H9 (cell line): ENCODE results near the gene TRPV5. TPM values are rescaled to one million over a fixed set of nuclear protein-coding genes. Genes with fewer than 3 reads are reported as not detected.

Source experiments
- DNase-seq: peaks from one replicate; pipeline ENCODE4 v3.0.0-alpha.2; 2017
- H2AFZ ChIP-seq: one replicate; pipeline ENCODE4 v1.6.1; 2013; ENCODE audit warnings: mild to moderate bottlenecking, low read length, control low read depth, moderate library complexity
- H2AK5ac ChIP-seq: 2 replicates; pipeline ENCODE4 v1.6.1; 2013; ENCODE audit warnings: low read length, control low read depth, mixed read lengths; ENCODE audit not compliant: insufficient read length
- H2BK120ac ChIP-seq: one replicate; pipeline ENCODE4 v1.6.1; 2013; ENCODE audit warnings: low read depth, mild to moderate bottlenecking, low read length, control low read depth, inconsistent platforms; ENCODE audit not compliant: poor library complexity, severe bottlenecking
- H2BK12ac ChIP-seq: 2 replicates; pipeline ENCODE4 v1.6.1; 2013; ENCODE audit warnings: low read length, control low read depth, mixed read lengths, low read depth; ENCODE audit not compliant: insufficient read length
- H2BK15ac ChIP-seq: 2 replicates; pipeline ENCODE4 v1.6.1; 2013; ENCODE audit warnings: low read depth, low read length, control low read depth
- H2BK20ac ChIP-seq: one replicate; pipeline ENCODE4 v1.6.1; 2013; ENCODE audit warnings: low read depth, mild to moderate bottlenecking, low read length, control low read depth, inconsistent platforms; ENCODE audit not compliant: poor library complexity, severe bottlenecking
- H2BK5ac ChIP-seq: 2 replicates; pipeline ENCODE4 v1.6.1; 2013; ENCODE audit warnings: low read length, control low read depth, mixed read lengths; ENCODE audit not compliant: insufficient read length
- H3K14ac ChIP-seq: 2 replicates; pipeline ENCODE4 v1.6.1; 2013; ENCODE audit warnings: low read length, control low read depth; ENCODE audit not compliant: insufficient read depth
- H3K18ac ChIP-seq: 2 replicates; pipeline ENCODE4 v1.6.1; 2013; ENCODE audit warnings: low read depth, mild to moderate bottlenecking, mixed read lengths, low read length, control low read depth; ENCODE audit not compliant: insufficient read length
- H3K23ac ChIP-seq: 2 replicates; pipeline ENCODE4 v1.6.1; 2013; ENCODE audit warnings: low read length, control low read depth, mixed read lengths, low read depth; ENCODE audit not compliant: insufficient read length
- H3K23me2 ChIP-seq: 2 replicates; pipeline ENCODE4 v1.6.1; 2013; ENCODE audit warnings: low read depth, mild to moderate bottlenecking, mixed read lengths, low read length, control low read depth; ENCODE audit not compliant: insufficient read length, poor library complexity, severe bottlenecking
- H3K27ac ChIP-seq: 2 replicates; pipeline ENCODE4 v1.5.1; 2013; ENCODE audit warnings: low read length, control low read depth, mixed read lengths, low read depth; ENCODE audit not compliant: insufficient read length
- H3K27me3 ChIP-seq: 2 replicates; pipeline ENCODE4 v1.6.1; 2013; ENCODE audit warnings: low read length, control low read depth, inconsistent platforms; ENCODE audit not compliant: insufficient read depth
- H3K4ac ChIP-seq: 2 replicates; pipeline ENCODE4 v1.6.1; 2013; ENCODE audit warnings: low read depth, mild to moderate bottlenecking, control low read depth, inconsistent platforms, low read length, moderate library complexity
- H3K4me1 ChIP-seq: 2 replicates; pipeline ENCODE4 v1.6.1; 2013; ENCODE audit warnings: low read length, control low read depth, inconsistent platforms; ENCODE audit not compliant: insufficient read depth
- H3K4me2 ChIP-seq: 2 replicates; pipeline ENCODE4 v1.6.1; 2013; ENCODE audit warnings: low read length, control low read depth, mixed read lengths; ENCODE audit not compliant: insufficient read length, insufficient read depth
- H3K56ac ChIP-seq: 2 replicates; pipeline ENCODE4 v1.6.1; 2013; ENCODE audit warnings: low read depth, mild to moderate bottlenecking, mixed read lengths, low read length, control low read depth; ENCODE audit not compliant: insufficient read length
- H3K79me1 ChIP-seq: 2 replicates; pipeline ENCODE4 v1.6.1; 2013; ENCODE audit warnings: low read depth, mild to moderate bottlenecking, moderate library complexity, low read length, control low read depth, inconsistent platforms; ENCODE audit not compliant: insufficient read depth, poor library complexity, severe bottlenecking
- H3K79me2 ChIP-seq: 2 replicates; pipeline ENCODE4 v1.6.1; 2013; ENCODE audit warnings: low read length, control low read depth, inconsistent platforms; ENCODE audit not compliant: insufficient read depth
- H3K9ac ChIP-seq: 2 replicates; pipeline ENCODE4 v1.6.1; 2013; ENCODE audit warnings: low read length, control low read depth, mixed read lengths; ENCODE audit not compliant: insufficient read length; ENCODE audit errors: extremely low read depth
- H3K9me3 ChIP-seq: one replicate; pipeline ENCODE4 v1.6.1; 2013; ENCODE audit warnings: low read depth, low read length, inconsistent platforms; ENCODE audit not compliant: control insufficient read depth
- H3T11ph ChIP-seq: one replicate; pipeline ENCODE4 v1.6.1; 2013; ENCODE audit warnings: mild to moderate bottlenecking, low read length, control low read depth, inconsistent platforms
- H4K20me1 ChIP-seq: one replicate; pipeline ENCODE4 v1.6.1; 2013; ENCODE audit not compliant: control insufficient read depth, insufficient read length, insufficient read depth
- H4K5ac ChIP-seq: 2 replicates; pipeline ENCODE4 v1.6.1; 2013; ENCODE audit warnings: low read depth, mild to moderate bottlenecking, mixed read lengths, low read length, control low read depth; ENCODE audit not compliant: insufficient read length
- H4K8ac ChIP-seq: replicated peaks from 2 replicates; pipeline ENCODE4 v1.6.1; 2013; ENCODE audit warnings: low read length, control low read depth, mixed read lengths, low read depth; ENCODE audit not compliant: insufficient read length
- H4K91ac ChIP-seq: 2 replicates; pipeline ENCODE4 v1.6.1; 2013; ENCODE audit warnings: low read depth, mild to moderate bottlenecking, moderate library complexity, mixed read lengths, low read length, control low read depth; ENCODE audit not compliant: insufficient read length
- H3K27ac Mint-ChIP-seq, 3 experiments: 2 replicates in 2 of 3; 3 replicates in 1 of 3; pipeline ENCODE4 v1.8.0; 2020 to 2021; ENCODE audit warnings: mixed read lengths in 3 of 3, mild to moderate bottlenecking in 1 of 3, moderate library complexity in 1 of 3
- H3K27me3 Mint-ChIP-seq: 2 replicates; pipeline ENCODE4 v1.8.0; 2021; ENCODE audit warnings: low read depth, mild to moderate bottlenecking, moderate library complexity, mixed read lengths
- H3K36me3 Mint-ChIP-seq, 3 experiments: 2 replicates in 2 of 3; 3 replicates in 1 of 3; pipeline ENCODE4 v1.8.0; 2020 to 2021; ENCODE audit warnings: low read depth in 3 of 3, mixed read lengths in 3 of 3; ENCODE audit not compliant: insufficient read depth in 1 of 3
- H3K4me1 Mint-ChIP-seq, 2 experiments: 2 replicates each; pipeline ENCODE4 v1.8.0; 2020; ENCODE audit warnings: mixed read lengths in 2 of 2
- H3K4me3 Mint-ChIP-seq, 2 experiments: 2 replicates in 1 of 2; 3 replicates in 1 of 2; pipeline ENCODE4 v1.8.0; 2020 to 2021; ENCODE audit warnings: mild to moderate bottlenecking in 2 of 2, mixed read lengths in 2 of 2, moderate library complexity in 1 of 2
- H3K9me3 Mint-ChIP-seq, 2 experiments: 2 replicates in 1 of 2; 3 replicates in 1 of 2; pipeline ENCODE4 v1.8.0; 2020; ENCODE audit warnings: mild to moderate bottlenecking in 2 of 2, mixed read lengths in 2 of 2, moderate library complexity in 1 of 2
- WGBS: extraction: QIAGEN DNeasy Blood & Tissue Kit; methylation state at CpG from one replicate; pipeline ENCODE4 v1.1.7; 2013; ENCODE audit warnings: missing lambda C conversion rate, low lambda C conversion rate, mixed read lengths; ENCODE audit not compliant: insufficient read length; ENCODE audit errors: extremely low coverage; 5-methylcytosine and 5-hydroxymethylcytosine counted together
- total RNA-seq: library from RNA; stranded (reverse); gene quantifications from 2 replicates; pipeline ENCODE4 v1.2.1, GENCODE V29; 2021
- TF ChIP-seq, protein P1 (sequence below): fragments of 200-600 bp; sonication (generic); conservative IDR thresholded peaks from 3 replicates; pipeline ENCODE4 v1.8.0; 2021; ENCODE audit warnings: antibody characterized with exemption, mild to moderate bottlenecking

Gene TRPV5
- total RNA-seq, 1 experiment from 2014 or later: not detected

GRCh38 chr7:142923391-142923790 is 10.2 kb downstream of the TRPV5 start:
- DNase-seq: no peak
- Histone ChIP-seq H3K23me2 (no peaks in the 10 kb centered on the region), H3K27ac (no peak overlapping the region), H3K4me2 (no peak overlapping the region), H3K9ac (no peak overlapping the region), H3K4me1 (no peaks in the 10 kb centered on the region), H3K79me2 (no peaks in the 10 kb centered on the region), H3K23ac (no peak overlapping the region), H3K9me3 (no peaks in the 10 kb centered on the region), H4K91ac (no peak overlapping the region), H2BK120ac (no peak overlapping the region), H3T11ph (no peak overlapping the region), H2BK20ac (no peak overlapping the region), H2BK15ac (no peak overlapping the region), H2BK12ac (no peak overlapping the region), H3K56ac (no peak overlapping the region), H2AFZ (no peak overlapping the region), H4K20me1 (no peaks in the 10 kb centered on the region), H3K18ac (no peak overlapping the region), H3K14ac (no peak overlapping the region), H3K27me3 (no peaks in the 10 kb centered on the region), H3K79me1 (no peaks in the 10 kb centered on the region), H2AK5ac (no peak overlapping the region), H4K5ac (no peak overlapping the region), H2BK5ac (no peak overlapping the region), H3K4ac (no peak overlapping the region), H4K8ac (no peak overlapping the region)
- WGBS: no CpG with 5 or more reads among the region's 2 CpGs
- H3K27ac Mint-ChIP-seq: no peak overlapping the region
- peaks cover 44% of the 10 kb centered on the region for H3K27me3 Mint-ChIP-seq
- H3K4me3 Mint-ChIP-seq: no peak overlapping the region
- no peaks in the 10 kb centered on the region for H3K4me1 Mint-ChIP-seq
- H3K9me3 Mint-ChIP-seq: no peaks in the 10 kb centered on the region
- TF ChIP-seq, protein P1, sequence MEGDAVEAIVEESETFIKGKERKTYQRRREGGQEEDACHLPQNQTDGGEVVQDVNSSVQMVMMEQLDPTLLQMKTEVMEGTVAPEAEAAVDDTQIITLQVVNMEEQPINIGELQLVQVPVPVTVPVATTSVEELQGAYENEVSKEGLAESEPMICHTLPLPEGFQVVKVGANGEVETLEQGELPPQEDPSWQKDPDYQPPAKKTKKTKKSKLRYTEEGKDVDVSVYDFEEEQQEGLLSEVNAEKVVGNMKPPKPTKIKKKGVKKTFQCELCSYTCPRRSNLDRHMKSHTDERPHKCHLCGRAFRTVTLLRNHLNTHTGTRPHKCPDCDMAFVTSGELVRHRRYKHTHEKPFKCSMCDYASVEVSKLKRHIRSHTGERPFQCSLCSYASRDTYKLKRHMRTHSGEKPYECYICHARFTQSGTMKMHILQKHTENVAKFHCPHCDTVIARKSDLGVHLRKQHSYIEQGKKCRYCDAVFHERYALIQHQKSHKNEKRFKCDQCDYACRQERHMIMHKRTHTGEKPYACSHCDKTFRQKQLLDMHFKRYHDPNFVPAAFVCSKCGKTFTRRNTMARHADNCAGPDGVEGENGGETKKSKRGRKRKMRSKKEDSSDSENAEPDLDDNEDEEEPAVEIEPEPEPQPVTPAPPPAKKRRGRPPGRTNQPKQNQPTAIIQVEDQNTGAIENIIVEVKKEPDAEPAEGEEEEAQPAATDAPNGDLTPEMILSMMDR: no peak
- no peaks in the 10 kb centered on the region; a peak in 1 of 7 replicates for H3K36me3 Mint-ChIP-seq
